H1 (cell line): ENCODE results near the gene HRNR. TPM values are rescaled to one million over a fixed set of nuclear protein-coding genes. Genes with fewer than 3 reads are reported as not detected.

ENCODE experiments used
- CTCF ChIA-PET: fragments of 300-600 bp; sonication (Branson Sonifier 250); formaldehyde crosslinking; loops from one replicate; lab custom pipeline; 2021; ENCODE audit not compliant: partially characterized antibody; lab: Charles Lee
- POLR2A ChIA-PET: fragments of 300-600 bp; sonication (Branson Sonifier 250); formaldehyde crosslinking; loops from one replicate; lab custom pipeline; 2021; ENCODE audit warnings: inconsistent platforms; ENCODE audit not compliant: partially characterized antibody; lab: Charles Lee
- DNase-seq, 2 experiments: peaks; one replicate each; pipeline versions ENCODE4 v3.0.0 to v3.0.0-alpha.2; 2010 to 2022; ENCODE audit warnings: low spot score in 2 of 2, low read depth in 1 of 2, mixed read lengths in 1 of 2
- FAIRE-seq: peaks from 2 replicates; lab custom pipeline; 2011; peaks lifted over from hg19 to GRCh38; lab: Jason Lieb, UNC
- H2AFZ ChIP-seq: 2 replicates; pipeline ENCODE4 v1.8.1; 2012; ENCODE audit warnings: low read length, inconsistent platforms
- H2AK5ac ChIP-seq: 2 replicates; pipeline ENCODE4 v1.6.1; 2013; ENCODE audit warnings: low read depth, low read length
- H2BK120ac ChIP-seq: replicated peaks from 2 replicates; pipeline ENCODE3; 2013; ENCODE audit warnings: low read depth, low read length, inconsistent platforms
- H2BK12ac ChIP-seq: 2 replicates; pipeline ENCODE4 v1.6.1; 2013; ENCODE audit warnings: low read depth, low read length
- H2BK15ac ChIP-seq: 2 replicates; pipeline ENCODE4 v1.6.1; 2013; ENCODE audit warnings: low read length
- H2BK20ac ChIP-seq: 2 replicates; pipeline ENCODE4 v1.6.1; 2013; ENCODE audit warnings: low read length
- H2BK5ac ChIP-seq: 2 replicates; pipeline ENCODE4 v1.6.1; 2013; ENCODE audit warnings: low read depth, low read length
- H3K14ac ChIP-seq: 2 replicates; pipeline ENCODE4 v1.6.1; 2013; ENCODE audit warnings: inconsistent platforms; ENCODE audit not compliant: insufficient read length
- H3K18ac ChIP-seq: 2 replicates; pipeline ENCODE4 v1.6.1; 2013; ENCODE audit warnings: low read length; ENCODE audit errors: extremely low read depth
- H3K23ac ChIP-seq: 2 replicates; pipeline ENCODE4 v1.6.1; 2013; ENCODE audit warnings: inconsistent platforms; ENCODE audit not compliant: insufficient read length
- H3K23me2 ChIP-seq: 2 replicates; pipeline ENCODE4 v1.6.1; 2013; ENCODE audit warnings: low read depth, low read length
- H3K27ac ChIP-seq: 2 replicates; pipeline ENCODE4 v1.6.1; 2011; ENCODE audit warnings: low read depth, low read length, inconsistent platforms
- H3K27me3 ChIP-seq, 4 experiments: replicated peaks in 1 of 4; 1 replicate in 1 of 4; 2 replicates in 3 of 4; pipeline versions ENCODE4 v1.6.1 to v1.8.1; 2011 to 2013; ENCODE audit warnings: low read length in 3 of 4, mild to moderate bottlenecking in 3 of 4, inconsistent platforms in 2 of 4, mixed read lengths in 2 of 4, moderate library complexity in 1 of 4; ENCODE audit not compliant: control insufficient read depth in 3 of 4, insufficient read depth in 3 of 4; ENCODE audit errors: extremely low read depth in 1 of 4
- H3K36me3 ChIP-seq, 4 experiments: 2 replicates each; pipeline versions ENCODE4 v1.6.1 to v1.8.1; 2011 to 2013; ENCODE audit warnings: mild to moderate bottlenecking in 4 of 4, low read length in 3 of 4, moderate library complexity in 2 of 4, control low read depth in 1 of 4, inconsistent platforms in 1 of 4; ENCODE audit not compliant: insufficient read depth in 4 of 4, control insufficient read depth in 2 of 4
- H3K4ac ChIP-seq: replicated peaks from 2 replicates; pipeline ENCODE3; 2013; ENCODE audit warnings: low read length, low read depth, mixed read lengths, inconsistent platforms; ENCODE audit not compliant: insufficient read length
- H3K4me1 ChIP-seq, 4 experiments: replicated peaks in 1 of 4; 1 replicate in 1 of 4; 2 replicates in 3 of 4; pipeline versions ENCODE4 v1.6.1 to v1.8.1; 2011 to 2013; ENCODE audit warnings: low read length in 3 of 4, inconsistent platforms in 2 of 4, mixed read lengths in 1 of 4; ENCODE audit not compliant: insufficient read depth in 4 of 4, control insufficient read depth in 3 of 4
- H3K4me2 ChIP-seq, 2 experiments: 2 replicates each; pipeline versions ENCODE4 v1.6.1 to v1.8.1; 2011 to 2013; ENCODE audit warnings: low read depth in 2 of 2, low read length in 2 of 2, control low read depth in 1 of 2, inconsistent platforms in 1 of 2, mild to moderate bottlenecking in 1 of 2; ENCODE audit not compliant: insufficient read depth in 1 of 2
- H3K4me3 ChIP-seq, 4 experiments: fragments of 200-600, 300-600 bp in 1 of 4; sonication (generic), shearing (Covaris generic), sonication (Bioruptor Twin) in 1 of 4; 2 replicates each; pipeline versions ENCODE4 v1.5.1 to v1.8.1; 2011 to 2016; ENCODE audit warnings: low read length in 4 of 4, low read depth in 3 of 4, control low read depth in 2 of 4, inconsistent platforms in 2 of 4, mild to moderate bottlenecking in 2 of 4, mixed read lengths in 1 of 4, moderate library complexity in 1 of 4; ENCODE audit not compliant: insufficient read depth in 2 of 4; ENCODE audit errors: extremely low read depth in 1 of 4
- H3K56ac ChIP-seq: replicated peaks from 2 replicates; pipeline ENCODE3; 2013; ENCODE audit warnings: low read depth, mild to moderate bottlenecking, mixed read lengths, low read length, inconsistent platforms; ENCODE audit not compliant: insufficient read length
- H3K79me1 ChIP-seq: 2 replicates; pipeline ENCODE4 v1.6.1; 2013; ENCODE audit warnings: low read depth, low read length, control low read depth
- H3K79me2 ChIP-seq, 2 experiments: 2 replicates each; pipeline versions ENCODE4 v1.6.1 to v1.8.1; 2012 to 2013; ENCODE audit warnings: low read length in 2 of 2, mild to moderate bottlenecking in 2 of 2, inconsistent platforms in 1 of 2; ENCODE audit not compliant: insufficient read depth in 2 of 2, control insufficient read depth in 1 of 2
- H3K9ac ChIP-seq, 4 experiments: replicated peaks in 1 of 4; 1 replicate in 1 of 4; 2 replicates in 3 of 4; pipeline versions ENCODE4 v1.6.1 to v1.8.1; 2011 to 2013; ENCODE audit warnings: low read depth in 3 of 4, low read length in 3 of 4, control low read depth in 2 of 4, mild to moderate bottlenecking in 2 of 4, moderate library complexity in 2 of 4, inconsistent platforms in 1 of 4; ENCODE audit errors: extremely low read depth in 1 of 4
- H3K9me3 ChIP-seq, 2 experiments: 2 replicates each; pipeline versions ENCODE4 v1.6.1 to v1.8.1; 2012 to 2013; ENCODE audit warnings: mild to moderate bottlenecking in 2 of 2, moderate library complexity in 2 of 2, control low read depth in 1 of 2, inconsistent platforms in 1 of 2, low read depth in 1 of 2, low read length in 1 of 2, mixed read lengths in 1 of 2; ENCODE audit not compliant: insufficient read depth in 2 of 2
- H4K20me1 ChIP-seq, 2 experiments: replicated peaks in 1 of 2; 2 replicates each; pipeline versions ENCODE3 to v1.8.1; 2011 to 2013; ENCODE audit warnings: inconsistent platforms in 2 of 2, low read length in 2 of 2, mild to moderate bottlenecking in 1 of 2; ENCODE audit not compliant: insufficient read depth in 2 of 2, control insufficient read depth in 1 of 2
- H4K5ac ChIP-seq: 2 replicates; pipeline ENCODE4 v1.6.1; 2013; ENCODE audit warnings: low read length, low read depth, mixed read lengths, inconsistent platforms; ENCODE audit not compliant: insufficient read length
- H4K8ac ChIP-seq: 2 replicates; pipeline ENCODE4 v1.8.0; 2013; ENCODE audit warnings: mild to moderate bottlenecking, moderate library complexity, low read length, inconsistent platforms; ENCODE audit not compliant: insufficient read depth; ENCODE audit errors: extremely low read depth
- H4K91ac ChIP-seq: replicated peaks from 2 replicates; pipeline ENCODE3; 2013; ENCODE audit warnings: low read length, mixed read lengths, inconsistent platforms; ENCODE audit not compliant: insufficient read length
- ATF3 ChIP-seq: IDR thresholded peaks from 2 replicates; pipeline ENCODE4 v1.6.1; 2011; ENCODE audit warnings: low read depth, mild to moderate bottlenecking, low read length; ENCODE audit not compliant: insufficient read depth
- POU5F1 ChIP-seq: IDR thresholded peaks from 2 replicates; pipeline ENCODE4 v1.6.1; 2011; ENCODE audit warnings: low read depth, mild to moderate bottlenecking, low read length, moderate library complexity
- RNF2 ChIP-seq: fragments of 200-900, 300-1000 bp; sonication (generic); IDR thresholded peaks from 2 replicates; pipeline ENCODE4 v1.7.1; 2016; ENCODE audit warnings: borderline replicate concordance, low read depth, mild to moderate bottlenecking, antibody characterized with exemption, low read length; ENCODE audit not compliant: poor library complexity, severe bottlenecking; ENCODE audit errors: missing control alignments
- SP1 ChIP-seq: IDR thresholded peaks from 2 replicates; pipeline ENCODE4 v1.6.1; 2011; ENCODE audit warnings: low read depth, low read length
- WGBS, 2 experiments: shearing (Covaris generic) in 1 of 2; methylation state at CpG; one replicate each; pipeline versions ENCODE4 v1.1.6 to v1.1.7; 2013 to 2015; ENCODE audit warnings: low lambda C conversion rate in 2 of 2, mixed read lengths in 2 of 2, inconsistent platforms in 1 of 2, low coverage in 1 of 2, missing lambda C conversion rate in 1 of 2; ENCODE audit not compliant: insufficient replicate concordance in 2 of 2, insufficient coverage in 1 of 2, insufficient read length in 1 of 2; ENCODE audit errors: extremely low coverage in 1 of 2, missing lambda C conversion rate in 1 of 2; 5-methylcytosine and 5-hydroxymethylcytosine counted together
- polyA plus RNA-seq, 7 experiments: library from polyadenylated mRNA; depleted of rRNA in 3 of 7; stranded (reverse) in 5 of 7; unstranded in 2 of 7; fragments of >200 nt in 5 of 7; fragments of 200-250 nt in 2 of 7; gene quantifications; 1 replicate in 5 of 7; 2 replicates in 1 of 7; 4 replicates in 1 of 7; pipeline versions ENCODE4 v1.2.1 to v1.2.3, GENCODE V29; 2011 to 2013; ENCODE audit warnings: missing spikeins in 2 of 7, mixed read lengths in 2 of 7
- total RNA-seq: library from RNA; stranded (reverse); fragmentation: NEBNext Ultra II Directional; extraction: Animal tissue kit (Norgen Biotek cat#: 25700); gene quantifications from 2 replicates; pipeline ENCODE4 v1.2.1, GENCODE V29; 2021

The HRNR gene
- total and polyA plus RNA-seq, 2 of the 8 experiments (the other 6 are each of a cell fraction or from before 2014, with no cell fraction given), result not detected

- peaks cover 65 to 81% of the 10 kb centered on the region in 2 experiments for H3K9me3 ChIP-seq
- WGBS, 2 experiments, result 50% methylated on average over 2 of the region's 2 CpGs; no CpG with 5 or more reads in 1 of the 2 experiments
- POLR2A ChIA-PET, result no interaction called here
These were observed 59.4 kb downstream of the HRNR start for GRCh38 chr1:152164517-152165136.

More at GRCh38 chr1:152164517-152165136, 59.4 kb downstream of the HRNR start:
- Histone ChIP-seq H4K20me1 (no peaks in the 10 kb centered on the region), H3K23ac (no peak overlapping the region), H4K5ac (no peak overlapping the region), H3K79me2 (no peaks in the 10 kb centered on the region), H3K18ac (no peak overlapping the region), H2BK12ac (no peak overlapping the region), H2BK20ac (no peak overlapping the region), H3K4ac (no peak overlapping the region), H4K8ac (no peak overlapping the region), H2AK5ac (no peak overlapping the region), H2AFZ (no peak overlapping the region), H3K27ac (no peak overlapping the region), H3K14ac (no peak overlapping the region), H3K36me3 (no peaks in the 10 kb centered on the region), H3K23me2 (no peaks in the 10 kb centered on the region), H3K4me2 (no peak overlapping the region)
- CTCF ChIA-PET, result no interaction called here
- no peak for TF ChIP-seq SP1
- TF ChIP-seq ATF3, result no peak
- no peak for TF ChIP-seq POU5F1
- no peak for TF ChIP-seq RNF2
- TF ChIP-seq, all 59 proteins: peak for 0
- Histone ChIP-seq H4K91ac (no peak overlapping the region), H2BK5ac (no peak overlapping the region), H2BK120ac (no peak overlapping the region), H3K27me3 (no peaks in the 10 kb centered on the region), H2BK15ac (no peak overlapping the region), H3K79me1 (no peaks in the 10 kb centered on the region), H3K9ac (no peak overlapping the region), H3K4me3 (no peak overlapping the region), H3K4me1 (no peaks in the 10 kb centered on the region), H3K56ac (no peak overlapping the region)
- no peak for FAIRE-seq
- DNase-seq, result no peak
